Daoy (cell line): ENCODE measurements around the gene BRMS1L. TPM values are rescaled to one million over a fixed set of nuclear protein-coding genes. Genes with fewer than 3 reads are reported as not detected.
A peak's percentile ranks its signal among the peaks of the same experiment; 100 is the strongest.

Experiments used
- DNase-seq: peaks from one replicate; pipeline ENCODE4 v3.0.0-alpha.2; 2015; ENCODE audit warnings: low read depth
- total RNA-seq: library from RNA; depleted of rRNA; stranded (reverse); fragments of >200 nt; shearing (Covaris generic); gene quantifications from 2 replicates; pipeline ENCODE4 v1.2.3, GENCODE V29; 2014

Gene BRMS1L
- total RNA-seq, 1 experiment from 2014 or later = 9.9 TPM

GRCh38 chr14:35865611-35866324, 39.6 kb downstream of the BRMS1L start:
- DNase-seq = no peak

- DNase-seq = no peak
Observed at GRCh38 chr14:35866595-35867279, 40.6 kb downstream of the BRMS1L start.

GRCh38 chr14:35867280-35867629, 41.1 kb downstream of the BRMS1L start:
- no peak for DNase-seq

GRCh38 chr14:35875296-35875695, 49.2 kb downstream of the BRMS1L start:
- DNase-seq = no peak

- DNase-seq = no peak
Observed at GRCh38 chr14:35877276-35877675, 51.1 kb downstream of the BRMS1L start.

GRCh38 chr14:35878272-35879150, 52.4 kb downstream of the BRMS1L start:
- DNase-seq = peak; percentile 81

GRCh38 chr14:35879151-35879648, 53.1 kb downstream of the BRMS1L start:
- no peak for DNase-seq

GRCh38 chr14:35879654-35880249, 53.6 kb downstream of the BRMS1L start:
- no peak for DNase-seq

GRCh38 chr14:35881280-35881679, 55.1 kb downstream of the BRMS1L start:
- no peak for DNase-seq

- peak; percentile 39 for DNase-seq
Observed at GRCh38 chr14:35883677-35884293, 57.6 kb downstream of the BRMS1L start.

GRCh38 chr14:35890308-35890707, 64.2 kb downstream of the BRMS1L start:
- no peak for DNase-seq

GRCh38 chr14:35895256-35895655, 69.1 kb downstream of the BRMS1L start:
- DNase-seq = no peak

- DNase-seq = no peak
Observed at GRCh38 chr14:35897616-35898111, 71.5 kb downstream of the BRMS1L start.

- no peak for DNase-seq
Observed at GRCh38 chr14:35898217-35898775, 72.2 kb downstream of the BRMS1L start.

- DNase-seq = no peak
Observed at GRCh38 chr14:35900741-35901140, 74.6 kb downstream of the BRMS1L start.

- DNase-seq = no peak
Observed at GRCh38 chr14:35909665-35910064, 83.5 kb downstream of the BRMS1L start.

GRCh38 chr14:35910191-35910590, 84.1 kb downstream of the BRMS1L start:
- no peak for DNase-seq

GRCh38 chr14:35911097-35911496, 85.0 kb downstream of the BRMS1L start:
- DNase-seq = no peak

GRCh38 chr14:35915185-35915584, 89.0 kb downstream of the BRMS1L start:
- no peak for DNase-seq

GRCh38 chr14:35915775-35916174, 89.6 kb downstream of the BRMS1L start:
- no peak for DNase-seq
